NB4 (cell line): Measurements from ENCODE around the gene EDARADD.

Experiments
- DNase-seq: peaks from one replicate; pipeline ENCODE4 v3.0.0; 2010; ENCODE audit warnings: low read depth
- H3K4me3 ChIP-seq: one replicate; pipeline ENCODE4 v1.5.1; 2011; ENCODE audit warnings: mild to moderate bottlenecking, low read depth, low read length, moderate library complexity
- CTCF ChIP-seq: IDR thresholded peaks from one replicate; pipeline ENCODE4 v1.5.1; 2012; ENCODE audit warnings: low read depth, low read length
- MAX ChIP-seq: IDR thresholded peaks from 2 replicates; pipeline ENCODE4 v1.6.1; 2011; ENCODE audit warnings: low read depth, low read length
- MYC ChIP-seq: IDR thresholded peaks from 2 replicates; pipeline ENCODE4 v1.6.1; 2011; ENCODE audit warnings: low read depth, low read length
- POLR2A ChIP-seq: IDR thresholded peaks from 2 replicates; pipeline ENCODE4 v1.6.1; 2011; ENCODE audit warnings: mild to moderate bottlenecking; ENCODE audit not compliant: insufficient read length; ENCODE audit errors: extremely low read depth

Gene EDARADD

GRCh38 chr1:236417336-236417735 lies 23.2 kb downstream of the EDARADD start:
- no peak for DNase-seq
- TF ChIP-seq POLR2A (no peak), CTCF (no peak), MAX (no peak), MYC (no peak)
- H3K4me3 ChIP-seq, result no peak overlapping the region

DNA sequence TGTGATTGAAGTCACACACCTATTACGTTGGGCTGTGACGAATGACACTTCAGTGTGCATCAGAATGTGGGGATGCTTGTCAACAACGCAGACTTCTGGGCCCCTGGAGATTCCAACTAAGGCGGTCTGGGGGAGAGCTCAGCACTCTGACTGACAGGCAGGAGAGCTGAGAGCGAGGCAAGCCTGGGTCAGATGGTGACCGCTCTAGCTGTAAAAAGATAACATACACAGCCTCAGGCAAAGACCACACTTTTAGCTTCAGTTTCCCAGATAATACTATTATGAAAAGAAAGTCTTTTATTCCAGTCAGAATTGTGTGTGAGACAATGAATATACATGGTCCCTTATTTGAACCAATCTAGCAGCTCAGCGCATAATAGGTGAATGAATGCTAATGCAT lies 25.4 kb downstream of the EDARADD start:
- no peak for TF ChIP-seq MYC
- no peak for TF ChIP-seq POLR2A
- TF ChIP-seq CTCF, result no peak
- no peak for TF ChIP-seq MAX
- no peak for DNase-seq
- H3K4me3 ChIP-seq, result no peak overlapping the region

DNA sequence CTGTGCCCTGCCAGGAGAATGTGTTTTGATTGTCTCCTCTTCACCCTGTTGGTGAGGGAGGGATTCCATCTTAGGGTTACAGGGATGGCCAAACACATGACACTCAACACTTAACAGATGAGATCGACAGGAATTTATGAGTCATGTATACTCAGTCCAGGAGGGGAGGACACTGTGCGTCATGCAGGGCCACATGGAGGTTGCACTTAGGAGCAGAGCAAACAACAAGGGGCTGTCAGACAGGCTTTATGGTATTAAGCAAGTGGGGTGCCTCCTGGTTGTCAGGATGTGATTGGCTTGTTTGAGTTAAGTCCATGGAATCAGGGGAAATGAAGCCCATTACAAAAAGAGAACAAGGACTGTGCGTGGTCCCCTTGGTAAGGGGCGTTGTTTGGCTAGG lies 26.9 kb downstream of the EDARADD start:
- H3K4me3 ChIP-seq, result no peak overlapping the region
- no peak for DNase-seq
- TF ChIP-seq CTCF (no peak), MAX (no peak), POLR2A (no peak), MYC (no peak)

GRCh38 chr1:236421850-236422516 lies 27.9 kb downstream of the EDARADD start:
- no peak overlapping the region for H3K4me3 ChIP-seq
- no peak for DNase-seq
- TF ChIP-seq MAX (no peak), MYC (no peak), CTCF (no peak), POLR2A (no peak)

GRCh38 chr1:236422517-236422876 lies 28.4 kb downstream of the EDARADD start:
- no peak for TF ChIP-seq POLR2A
- no peak for TF ChIP-seq MAX
- no peak for TF ChIP-seq CTCF
- no peak for TF ChIP-seq MYC
- DNase-seq, result no peak
- H3K4me3 ChIP-seq, result no peak overlapping the region

GRCh38 chr1:236425031-236425663 lies 31.1 kb downstream of the EDARADD start:
- no peak overlapping the region for H3K4me3 ChIP-seq
- no peak for DNase-seq
- TF ChIP-seq CTCF (no peak), MAX (no peak), POLR2A (no peak), MYC (no peak)
